Right renal pelvis (tissue), 4 donors: ENCODE data around the gene GMPS. TPM values are rescaled to one million over a fixed set of nuclear protein-coding genes. Genes with fewer than 3 reads are reported as not detected.

Experiments
- DNase-seq, 4 donors: peaks; one replicate each; pipeline ENCODE4 v3.0.0-alpha.2; 2013; ENCODE audit warnings: low read depth in 4 of 4, low spot score in 3 of 4, missing footprints in 1 of 4
- polyA plus RNA-seq, 4 donors: library from polyadenylated mRNA; unstranded; fragments of 120-200 nt; gene quantifications; one replicate each; pipeline ENCODE4 v1.2.1, GENCODE V29; 2013; ENCODE audit not compliant: insufficient read length in 4 of 4

GMPS gene
- polyA plus RNA-seq, 4 donors = 63.7 to 77.8 (median 72.9) TPM

GRCh38 chr3:155983834-155984474, 113.5 kb downstream of the GMPS start:
- no peak for DNase-seq

DNA sequence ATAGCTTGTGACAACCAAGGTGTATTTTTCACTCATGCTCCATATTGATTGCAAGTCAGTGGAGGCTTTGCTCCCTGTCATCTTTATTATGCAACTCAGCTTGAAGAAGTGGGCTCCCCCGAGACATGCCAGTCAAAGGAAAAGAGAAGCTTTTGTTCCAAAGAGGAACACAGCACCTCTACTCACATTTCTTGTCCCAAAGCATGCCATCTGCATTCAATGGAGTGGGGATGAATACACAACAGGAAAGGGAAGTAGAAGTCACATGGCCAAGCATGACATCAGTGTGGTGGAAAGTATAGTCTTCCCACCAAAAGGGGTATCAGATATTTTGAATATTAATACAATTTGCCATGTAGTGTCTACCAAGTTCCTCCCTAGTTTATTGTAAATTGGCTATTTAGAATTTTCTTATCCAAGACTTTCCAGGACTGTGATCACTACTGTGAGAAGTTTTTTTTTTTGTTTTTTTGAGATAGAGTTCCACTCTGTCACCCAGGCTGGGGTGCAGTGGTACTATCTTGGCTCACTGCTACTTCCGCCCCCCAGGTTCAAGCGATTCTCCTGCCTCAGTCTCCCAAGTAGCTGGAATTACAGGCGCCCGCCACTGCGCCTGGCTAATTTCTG, 114.5 kb downstream of the GMPS start:
- no peak for DNase-seq

DNA sequence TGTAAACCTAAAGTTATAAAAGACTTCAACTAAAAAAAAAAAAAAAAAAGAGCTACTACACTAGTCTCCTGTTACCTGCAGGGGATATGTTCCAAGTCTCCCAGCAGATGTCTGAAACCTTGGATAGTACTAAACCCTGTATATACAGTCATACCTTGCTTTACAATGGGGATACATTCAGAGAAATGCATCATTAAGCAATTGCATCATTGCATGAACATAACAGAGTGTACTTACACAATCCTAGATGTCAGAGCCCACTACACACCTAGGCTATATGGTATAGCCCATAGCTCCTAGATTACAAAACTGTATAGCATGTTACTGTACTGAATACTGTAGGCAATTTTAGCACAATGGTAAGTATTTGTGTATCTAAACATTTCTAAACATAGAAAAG, 119.1 kb downstream of the GMPS start:
- no peak for DNase-seq

DNA sequence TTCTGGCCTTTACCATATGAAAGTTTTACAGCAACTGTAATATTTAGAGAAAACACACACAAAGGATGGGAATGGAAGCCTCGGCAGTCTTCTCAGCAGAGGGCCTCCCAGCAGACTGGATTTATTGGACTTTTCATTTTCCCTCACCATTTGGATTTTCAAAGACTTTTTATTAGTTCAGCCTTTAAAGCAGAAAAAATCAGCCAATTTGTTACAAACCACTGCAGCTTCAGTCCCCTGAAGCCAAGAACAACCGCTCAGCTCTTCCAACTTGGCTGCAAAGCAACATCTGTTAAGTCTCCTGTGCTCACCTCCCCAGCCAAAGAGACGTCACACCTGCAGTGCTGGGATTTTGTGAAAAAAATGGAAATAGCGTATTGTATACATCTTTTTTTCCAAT, 120.8 kb downstream of the GMPS start:
- no peak for DNase-seq

GRCh38 chr3:155991847-155992246, 121.4 kb downstream of the GMPS start:
- no peak for DNase-seq

Other genes with a start within 250 kb of the GMPS start
- 10 to 100 TPM; 10.1 to 10.5 (median 10.3) TPM for gene PLCH1, start 125.6 kb upstream of the GMPS start, polyA plus RNA-seq
- 10 to 100 TPM; 10.7 to 18.6 (median 13.7) TPM for gene C3orf33, start 64.4 kb upstream of the GMPS start, polyA plus RNA-seq
- gene SLC33A1, start 16.2 kb upstream of the GMPS start, polyA plus RNA-seq = 10 to 100 TPM; 35.1 to 44.4 (median 40.2) TPM
- 1 to 10 TPM; 2.8 to 3.4 (median 3.0) TPM for gene KCNAB1, start 249.9 kb downstream of the GMPS start, polyA plus RNA-seq